GM12878 (cell line): ENCODE measurements around the gene GHITM. TPM values are rescaled to one million over a fixed set of nuclear protein-coding genes. Genes with fewer than 3 reads are reported as not detected.
A peak's percentile ranks its signal among the peaks of the same experiment; 100 is the strongest.
"Not testable (repeated sequence)": the region's sequence is repeated elsewhere in the genome, so short reads cannot be mapped to it uniquely, and the experiment has no call there.

Experiments used
- ATAC-seq: fragments of 200-7000 bp; cut with Tn5 transposase; 3 replicates; pipeline ENCODE4 v1.9.1; 2020; ENCODE audit warnings: mild to moderate bottlenecking, moderate library complexity
- BruUV-seq: library from RNA; stranded (reverse); fragments of 400-500 nt; replicated peaks from 2 replicates; lab custom pipeline; 2021; lab: Mats Ljungman, UMichigan
- CTCF ChIA-PET: fragments of 300-600 bp; sonication (Branson Sonifier 250); formaldehyde crosslinking; extraction: SDS; loops from one replicate; lab custom pipeline; 2021; ENCODE audit warnings: inconsistent platforms; lab: Yijun Ruan, JAX
- POLR2A ChIA-PET: fragments of 350-600 bp; formaldehyde crosslinking; extraction: SDS; loops from one replicate; lab custom pipeline; 2021; ENCODE audit warnings: inconsistent platforms; lab: Charles Lee
- RAD21 ChIA-PET: fragments of 300-600 bp; sonication (Branson Sonifier 250); formaldehyde crosslinking; loops from one replicate; lab custom pipeline; 2023; ENCODE audit warnings: antibody characterized with exemption; ENCODE audit not compliant: unreplicated experiment; lab: Charles Lee
- SMC1A ChIA-PET: fragments of 300-600 bp; sonication (Branson Sonifier 250); formaldehyde crosslinking; loops from one replicate; lab custom pipeline; 2023; ENCODE audit not compliant: unreplicated experiment, uncharacterized antibody; lab: Charles Lee
- DNase-seq: peaks from one replicate; pipeline ENCODE4 v3.0.0-alpha.2; 2011; ENCODE audit warnings: low read depth, low spot score
- FAIRE-seq: peaks from 3 replicates; lab custom pipeline; 2011; peaks lifted over from hg19 to GRCh38; lab: Jason Lieb, UNC
- H2AFZ ChIP-seq: 2 replicates; pipeline ENCODE4 v1.6.0; 2011; ENCODE audit warnings: low read depth, low read length, control low read depth; ENCODE audit not compliant: control insufficient read depth
- H3K27ac ChIP-seq: 2 replicates; pipeline ENCODE4 v1.5.1; 2011; ENCODE audit warnings: control low read depth; ENCODE audit not compliant: control insufficient read depth, insufficient read depth
- H3K27me3 ChIP-seq, 2 experiments: replicated peaks in 1 of 2; 2 replicates each; pipeline versions ENCODE4 v1.6.0 to v1.6.1; 2011; ENCODE audit warnings: low read length in 1 of 2; ENCODE audit not compliant: control insufficient read depth in 2 of 2, insufficient read depth in 2 of 2
- H3K36me3 ChIP-seq, 2 experiments: 2 replicates each; pipeline ENCODE4 v1.5.1; 2011; ENCODE audit warnings: low read length in 1 of 2; ENCODE audit not compliant: control insufficient read depth in 2 of 2, insufficient read depth in 2 of 2
- H3K4me1 ChIP-seq: 2 replicates; pipeline ENCODE4 v1.6.1; 2011; ENCODE audit warnings: mild to moderate bottlenecking, low read length, moderate library complexity, mixed read lengths; ENCODE audit not compliant: control insufficient read depth, insufficient read depth
- H3K4me2 ChIP-seq: 2 replicates; pipeline ENCODE4 v1.6.0; 2011; ENCODE audit warnings: control low read depth; ENCODE audit not compliant: control insufficient read depth, insufficient read depth
- H3K4me3 ChIP-seq: fragments of 200-600 bp; sonication (generic); 2 replicates; pipeline ENCODE4 v1.5.1; 2016
- H3K79me2 ChIP-seq: 2 replicates; pipeline ENCODE4 v1.6.0; 2011; ENCODE audit warnings: low read length; ENCODE audit not compliant: control insufficient read depth, insufficient read depth
- H3K9ac ChIP-seq: 2 replicates; pipeline ENCODE4 v1.8.0; 2011; ENCODE audit warnings: low read length, control low read depth, mixed read lengths; ENCODE audit not compliant: control insufficient read depth, insufficient read depth
- H3K9me3 ChIP-seq: replicated peaks from 3 replicates; pipeline ENCODE4 v1.5.1; 2011; ENCODE audit warnings: mild to moderate bottlenecking, low read length; ENCODE audit not compliant: control insufficient read depth, insufficient read depth
- H4K20me1 ChIP-seq: 2 replicates; pipeline ENCODE4 v1.6.0; 2011; ENCODE audit not compliant: control insufficient read depth, insufficient read depth
- YBX1 ChIP-seq: fragments of 450-650 bp; IDR thresholded peaks from 2 replicates; pipeline ENCODE4 v1.6.1; 2016; ENCODE audit warnings: antibody characterized with exemption
- WGBS: methylation state at CpG from one replicate; pipeline ENCODE4 v1.1.6; 2016; ENCODE audit warnings: low lambda C conversion rate; ENCODE audit not compliant: insufficient replicate concordance, insufficient coverage; ENCODE audit errors: missing lambda C conversion rate; 5-methylcytosine and 5-hydroxymethylcytosine counted together
- in situ Hi-C: fragments of 300-500 bp; cut with MboI; formaldehyde crosslinking; loops from 9 replicates; pipeline ENCODE4 v1.14.3; 2018; ENCODE audit warnings: mixed read lengths
- intact Hi-C: fragments of 100-400 bp; cut with micrococcal nuclease; formaldehyde crosslinking; loops from one replicate; pipeline ENCODE4 v1.14.2; 2022; ENCODE audit not compliant: unreplicated experiment
- polyA plus RNA-seq, 11 experiments: library from polyadenylated mRNA; depleted of rRNA in 4 of 11; unstranded in 6 of 11; stranded (reverse) in 5 of 11; fragments of >200 nt; fragmentation: Nextera tagmentation in 4 of 11; fragmentation: Illumina TruSeq in 1 of 11; extraction: Ambion mirVana in 4 of 11; extraction: Trizol in 1 of 11; gene quantifications; 1 replicate in 1 of 11; 2 replicates in 10 of 11; pipeline versions ENCODE4 v1.2.1 to v1.2.3, GENCODE V29; 2011 to 2016; ENCODE audit warnings: inconsistent platforms in 2 of 11, missing spikeins in 2 of 11, low read depth in 1 of 11
- total RNA-seq, 4 experiments: library from RNA; depleted of rRNA in 3 of 4; stranded (reverse); fragments of >200 nt in 3 of 4; fragmentation: Illumina TruSeq in 1 of 4; extraction: Trizol in 1 of 4; gene quantifications; 2 replicates each; pipeline versions ENCODE4 v1.2.1 to v1.2.3, GENCODE V29; 2013 to 2021
- TF ChIP-seq, protein P1 (sequence below), 3 experiments: IDR thresholded peaks in 2 of 3; conservative IDR thresholded peaks in 1 of 3; 2 replicates each; pipeline ENCODE4 v1.5.1; 2011; ENCODE audit warnings: low read depth in 3 of 3, low read length in 3 of 3, mild to moderate bottlenecking in 3 of 3, control low read depth in 2 of 3, moderate library complexity in 2 of 3, inconsistent platforms in 1 of 3, mixed read lengths in 1 of 3; ENCODE audit not compliant: control insufficient read depth in 2 of 3, insufficient read depth in 1 of 3; ENCODE audit errors: extremely low read depth in 1 of 3

The GHITM gene
- total and polyA plus RNA-seq, 10 of the 15 experiments (the other 5 are each of a cell fraction or from before 2014, with no cell fraction given): 120 to 501 (median 209) TPM

DNA sequence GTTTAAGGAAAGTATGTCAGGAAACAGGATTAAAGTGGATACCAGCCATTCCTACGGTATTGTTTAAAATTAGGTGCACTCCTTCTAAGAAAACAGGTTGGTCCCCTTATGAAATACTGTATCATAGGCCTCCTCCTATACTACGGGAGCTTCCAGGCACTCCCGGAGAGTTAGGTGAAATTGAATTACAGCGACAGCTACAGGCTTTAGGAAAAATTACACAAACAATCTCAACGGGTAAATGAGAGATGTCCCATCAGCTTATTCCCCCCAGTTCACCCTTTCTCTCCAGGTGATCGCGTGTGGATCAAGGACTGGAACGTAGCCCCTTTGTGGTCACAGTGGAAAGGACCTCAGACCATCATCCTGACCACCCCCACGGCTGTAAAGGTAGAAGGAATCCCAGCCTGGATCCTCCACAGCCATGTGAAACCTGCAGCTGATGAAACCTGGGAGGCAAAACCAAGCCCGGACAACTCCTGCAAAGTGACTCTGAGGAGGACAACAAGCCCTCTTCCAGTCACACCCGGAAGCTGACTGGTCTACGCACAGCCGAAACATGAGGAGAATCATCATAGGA is 25.1 kb upstream of the GHITM start:
- DNase-seq: no peak
- in situ Hi-C loops (no loop called here), intact Hi-C loops (no loop called here)
- ChIA-PET RAD21 (no interaction called here), CTCF (interaction anchor here (1.1 to 1.3 kb wide), 2 partner anchors 34 to 161 kb away, joined by 3 read pairs; no protein-coding TSS in a partner anchor), SMC1A (no interaction called here), POLR2A (no interaction called here)
- Histone ChIP-seq H3K27me3 (no peaks in the 10 kb centered on the region), H2AFZ (no peak overlapping the region), H3K4me2 (no peak overlapping the region), H3K4me3 (no peak overlapping the region), H4K20me1 (no peaks in the 10 kb centered on the region), H3K79me2 (no peaks in the 10 kb centered on the region), H3K27ac (no peak overlapping the region), H3K4me1 (no peaks in the 10 kb centered on the region), H3K9ac (no peak overlapping the region), H3K36me3 (no peaks in the 10 kb centered on the region), H3K9me3 (no peaks in the 10 kb centered on the region)
- WGBS: 29% methylated on average over 13 of the region's 13 CpGs
- BruUV-seq: no TSS peak
- no peak for TF ChIP-seq YBX1
- TF ChIP-seq, protein P1, sequence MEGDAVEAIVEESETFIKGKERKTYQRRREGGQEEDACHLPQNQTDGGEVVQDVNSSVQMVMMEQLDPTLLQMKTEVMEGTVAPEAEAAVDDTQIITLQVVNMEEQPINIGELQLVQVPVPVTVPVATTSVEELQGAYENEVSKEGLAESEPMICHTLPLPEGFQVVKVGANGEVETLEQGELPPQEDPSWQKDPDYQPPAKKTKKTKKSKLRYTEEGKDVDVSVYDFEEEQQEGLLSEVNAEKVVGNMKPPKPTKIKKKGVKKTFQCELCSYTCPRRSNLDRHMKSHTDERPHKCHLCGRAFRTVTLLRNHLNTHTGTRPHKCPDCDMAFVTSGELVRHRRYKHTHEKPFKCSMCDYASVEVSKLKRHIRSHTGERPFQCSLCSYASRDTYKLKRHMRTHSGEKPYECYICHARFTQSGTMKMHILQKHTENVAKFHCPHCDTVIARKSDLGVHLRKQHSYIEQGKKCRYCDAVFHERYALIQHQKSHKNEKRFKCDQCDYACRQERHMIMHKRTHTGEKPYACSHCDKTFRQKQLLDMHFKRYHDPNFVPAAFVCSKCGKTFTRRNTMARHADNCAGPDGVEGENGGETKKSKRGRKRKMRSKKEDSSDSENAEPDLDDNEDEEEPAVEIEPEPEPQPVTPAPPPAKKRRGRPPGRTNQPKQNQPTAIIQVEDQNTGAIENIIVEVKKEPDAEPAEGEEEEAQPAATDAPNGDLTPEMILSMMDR (IDR thresholded peaks at IDR 0.05 in 2 of 3, conservative IDR thresholded peaks at IDR 0.05 in 1 of 3; ENCODE audit: control insufficient read depth in 2 of 3, extremely low read depth in 1 of 3, insufficient read depth in 1 of 3, low read depth in 3 of 3, low read length in 3 of 3): peak; percentile 19 to 28 (median 23); a peak in 4 of 6 replicates
- no peak for FAIRE-seq
- ATAC-seq: no peak

DNA sequence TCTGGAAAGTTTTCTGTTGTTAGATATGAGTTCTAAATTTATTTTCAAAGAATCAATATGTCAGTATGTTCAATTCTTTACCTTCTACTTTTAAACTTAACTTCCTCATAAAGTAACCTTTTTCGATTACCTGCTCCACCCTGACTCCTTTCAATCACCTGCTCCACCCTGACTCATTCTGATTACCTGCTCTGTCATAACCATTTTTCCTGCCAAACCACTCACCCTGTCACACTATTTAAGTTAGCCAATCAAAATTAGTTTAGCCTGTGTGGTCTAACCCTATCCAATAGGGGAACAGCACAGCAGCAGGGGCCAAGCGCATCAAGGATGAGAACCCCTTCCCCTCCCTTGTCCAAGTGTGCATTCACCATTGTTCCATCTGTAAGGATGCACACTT is 22.1 kb upstream of the GHITM start:
- H3K9ac ChIP-seq, intact Hi-C loops, BruUV-seq, H3K9me3 ChIP-seq, H4K20me1 ChIP-seq, in situ Hi-C loops, H3K4me3 ChIP-seq, DNase-seq, H2AFZ ChIP-seq, POLR2A ChIA-PET, FAIRE-seq, SMC1A ChIA-PET, CTCF ChIA-PET, H3K27me3 ChIP-seq, H3K27ac ChIP-seq, RAD21 ChIA-PET, H3K4me2 ChIP-seq, H3K4me1 ChIP-seq, H3K79me2 ChIP-seq, H3K36me3 ChIP-seq: not testable (repeated sequence)
- WGBS: 53% methylated on average over 2 of the region's 2 CpGs
- ATAC-seq: peak; percentile 79
